Retinal pigment epithelial cell (primary cell): ENCODE measurements around the gene MOSMO.

ENCODE experiments used
- DNase-seq: peaks from one replicate; pipeline ENCODE4 v3.0.0-alpha.2; 2010; ENCODE audit warnings: low read depth
- H3K4me3 ChIP-seq: 2 replicates; pipeline ENCODE4 v1.5.1; 2011; ENCODE audit warnings: mild to moderate bottlenecking, low read length, control low read depth, moderate library complexity
- TF ChIP-seq, protein P1 (sequence below): conservative IDR thresholded peaks from 2 replicates; pipeline ENCODE4 v1.5.1; 2011; ENCODE audit warnings: low read depth, low read length, control low read depth, inconsistent platforms

Gene MOSMO

DNA sequence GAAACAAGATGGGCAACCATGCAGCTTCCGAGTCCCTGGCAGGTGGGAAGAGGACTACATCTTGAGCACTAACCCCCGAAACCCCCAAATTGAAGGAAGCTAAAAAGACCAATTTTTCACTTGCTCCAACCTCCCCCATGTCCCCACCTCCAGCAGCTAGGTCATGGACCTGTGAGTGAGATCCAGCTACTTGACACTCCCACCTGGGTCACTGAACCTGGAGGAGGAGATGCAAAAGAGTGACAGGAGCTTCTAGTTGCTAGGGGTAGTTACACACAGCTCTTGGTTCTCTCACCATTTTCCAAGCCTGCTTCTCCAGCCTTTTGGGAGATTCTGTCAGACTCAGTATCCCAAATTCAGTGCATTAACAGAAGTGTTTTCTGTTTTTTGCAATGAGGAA is 18.2 kb upstream of the MOSMO start:
- DNase-seq: no peak
- H3K4me3 ChIP-seq: no peak overlapping the region
- TF ChIP-seq, protein P1, sequence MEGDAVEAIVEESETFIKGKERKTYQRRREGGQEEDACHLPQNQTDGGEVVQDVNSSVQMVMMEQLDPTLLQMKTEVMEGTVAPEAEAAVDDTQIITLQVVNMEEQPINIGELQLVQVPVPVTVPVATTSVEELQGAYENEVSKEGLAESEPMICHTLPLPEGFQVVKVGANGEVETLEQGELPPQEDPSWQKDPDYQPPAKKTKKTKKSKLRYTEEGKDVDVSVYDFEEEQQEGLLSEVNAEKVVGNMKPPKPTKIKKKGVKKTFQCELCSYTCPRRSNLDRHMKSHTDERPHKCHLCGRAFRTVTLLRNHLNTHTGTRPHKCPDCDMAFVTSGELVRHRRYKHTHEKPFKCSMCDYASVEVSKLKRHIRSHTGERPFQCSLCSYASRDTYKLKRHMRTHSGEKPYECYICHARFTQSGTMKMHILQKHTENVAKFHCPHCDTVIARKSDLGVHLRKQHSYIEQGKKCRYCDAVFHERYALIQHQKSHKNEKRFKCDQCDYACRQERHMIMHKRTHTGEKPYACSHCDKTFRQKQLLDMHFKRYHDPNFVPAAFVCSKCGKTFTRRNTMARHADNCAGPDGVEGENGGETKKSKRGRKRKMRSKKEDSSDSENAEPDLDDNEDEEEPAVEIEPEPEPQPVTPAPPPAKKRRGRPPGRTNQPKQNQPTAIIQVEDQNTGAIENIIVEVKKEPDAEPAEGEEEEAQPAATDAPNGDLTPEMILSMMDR: no peak

DNA sequence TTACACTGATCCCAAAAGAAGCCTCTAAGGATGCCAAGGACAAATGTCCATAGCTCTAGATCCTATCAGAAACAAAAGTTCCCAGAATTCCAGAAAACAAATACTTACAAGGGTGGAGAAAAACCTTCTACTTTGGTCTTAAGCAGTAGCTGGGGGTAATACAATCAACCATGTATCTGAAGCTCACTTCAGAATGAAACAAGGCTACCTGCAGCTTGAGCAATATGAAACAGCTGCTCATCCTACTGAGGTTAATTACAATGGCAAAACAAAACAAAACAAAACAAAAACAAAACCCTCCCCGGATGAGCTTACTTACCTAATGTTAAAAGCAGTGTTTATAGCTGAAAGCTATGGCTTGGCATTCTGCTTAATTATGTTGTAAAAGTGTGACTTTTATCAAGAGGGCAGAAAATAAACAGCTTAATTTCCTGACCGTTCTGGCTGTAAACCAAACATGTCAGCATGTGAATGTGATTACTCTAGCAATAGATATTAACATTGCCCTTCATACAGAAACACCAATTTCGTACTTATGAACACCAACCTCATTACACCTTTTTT is 17.4 kb upstream of the MOSMO start:
- H3K4me3 ChIP-seq: no peak overlapping the region
- TF ChIP-seq, protein P1: no peak
- DNase-seq: no peak

DNA sequence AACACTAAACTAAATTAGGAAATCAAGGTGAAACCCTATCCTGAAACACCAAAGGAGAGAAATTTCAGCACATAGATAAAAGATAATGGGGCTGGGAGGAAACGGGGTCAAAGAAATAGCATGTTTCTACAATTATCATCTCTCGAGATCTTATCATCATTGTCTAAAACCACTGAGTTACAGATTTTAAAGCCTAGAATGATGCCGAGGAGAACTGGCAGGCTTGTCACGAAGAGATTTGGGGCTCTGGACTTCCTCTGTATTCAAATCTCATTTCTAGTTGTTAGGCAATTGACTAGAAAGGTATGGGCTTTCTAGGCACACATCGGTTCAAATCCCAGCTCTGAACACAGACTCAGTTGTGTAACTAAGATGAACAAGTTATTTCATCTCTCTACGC is 16.3 kb upstream of the MOSMO start:
- TF ChIP-seq, protein P1: no peak
- H3K4me3 ChIP-seq: no peak overlapping the region
- DNase-seq: no peak

DNA sequence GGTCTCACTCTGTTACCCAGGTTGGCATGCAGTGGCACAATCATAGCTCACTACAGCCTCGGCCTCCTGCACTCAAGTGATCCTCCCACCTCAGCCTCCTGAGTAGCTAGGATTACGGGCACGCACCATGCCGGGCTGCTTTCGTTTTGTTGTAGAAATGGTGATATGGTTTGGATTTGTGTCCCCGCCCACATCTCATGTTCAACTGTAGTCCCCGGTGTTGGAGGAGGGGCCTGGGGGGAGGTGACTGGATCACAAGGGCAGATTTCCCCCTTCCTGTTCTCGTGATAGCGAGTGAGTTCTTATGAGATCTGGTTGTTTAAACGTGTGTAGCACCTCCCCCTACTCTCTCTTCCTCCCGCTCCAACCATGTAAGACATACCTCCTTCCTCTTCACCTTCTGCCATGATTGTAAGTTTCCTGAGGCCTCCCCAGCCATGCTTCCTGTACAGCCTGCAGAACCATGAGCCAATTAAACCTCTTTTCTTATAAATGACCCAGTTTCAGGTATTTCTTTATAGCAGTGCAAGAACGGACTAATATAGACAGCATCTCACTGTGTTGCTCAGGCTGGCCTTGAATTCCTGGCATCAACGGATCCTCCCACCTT is 12.9 kb upstream of the MOSMO start:
- TF ChIP-seq, protein P1: no peak
- H3K4me3 ChIP-seq: no peak overlapping the region
- DNase-seq: no peak

DNA sequence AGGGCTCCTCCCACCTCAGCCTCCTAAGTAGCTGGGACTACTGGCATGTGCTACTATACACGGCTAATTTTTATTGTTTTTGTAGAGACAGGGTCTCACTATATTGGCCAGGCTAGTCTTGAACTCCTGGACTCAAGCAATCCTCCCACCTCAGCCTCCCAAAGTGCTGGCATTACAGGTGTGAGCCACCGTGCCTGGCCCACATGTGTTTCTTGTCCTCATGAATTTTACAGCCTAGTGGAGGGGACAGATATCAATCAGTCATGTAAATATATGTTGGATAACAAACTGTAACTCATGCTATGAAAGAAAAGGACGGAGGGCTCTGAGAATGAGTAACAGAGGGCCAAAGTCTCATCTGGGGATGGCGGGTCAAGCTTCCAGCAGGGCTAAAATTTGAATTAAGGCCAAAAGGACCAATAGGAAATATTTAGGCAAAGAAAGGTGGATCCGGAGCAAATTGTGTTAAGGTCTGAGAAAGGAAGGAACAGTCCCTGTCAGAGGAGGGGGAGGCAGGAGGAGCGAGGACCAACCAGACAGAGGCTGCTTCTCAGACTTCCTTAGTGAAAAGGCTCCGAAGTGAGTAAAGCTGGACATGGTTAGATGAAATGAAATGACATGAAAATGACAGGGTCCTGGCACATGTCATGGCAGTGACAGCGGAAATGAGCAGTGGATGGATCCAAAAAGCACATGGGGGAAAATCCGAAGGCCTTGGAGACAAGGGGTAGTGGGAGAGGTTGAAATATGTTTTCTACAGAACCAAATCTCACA is 10.8 kb upstream of the MOSMO start:
- TF ChIP-seq, protein P1: no peak
- no peak overlapping the region for H3K4me3 ChIP-seq
- DNase-seq: no peak

DNA sequence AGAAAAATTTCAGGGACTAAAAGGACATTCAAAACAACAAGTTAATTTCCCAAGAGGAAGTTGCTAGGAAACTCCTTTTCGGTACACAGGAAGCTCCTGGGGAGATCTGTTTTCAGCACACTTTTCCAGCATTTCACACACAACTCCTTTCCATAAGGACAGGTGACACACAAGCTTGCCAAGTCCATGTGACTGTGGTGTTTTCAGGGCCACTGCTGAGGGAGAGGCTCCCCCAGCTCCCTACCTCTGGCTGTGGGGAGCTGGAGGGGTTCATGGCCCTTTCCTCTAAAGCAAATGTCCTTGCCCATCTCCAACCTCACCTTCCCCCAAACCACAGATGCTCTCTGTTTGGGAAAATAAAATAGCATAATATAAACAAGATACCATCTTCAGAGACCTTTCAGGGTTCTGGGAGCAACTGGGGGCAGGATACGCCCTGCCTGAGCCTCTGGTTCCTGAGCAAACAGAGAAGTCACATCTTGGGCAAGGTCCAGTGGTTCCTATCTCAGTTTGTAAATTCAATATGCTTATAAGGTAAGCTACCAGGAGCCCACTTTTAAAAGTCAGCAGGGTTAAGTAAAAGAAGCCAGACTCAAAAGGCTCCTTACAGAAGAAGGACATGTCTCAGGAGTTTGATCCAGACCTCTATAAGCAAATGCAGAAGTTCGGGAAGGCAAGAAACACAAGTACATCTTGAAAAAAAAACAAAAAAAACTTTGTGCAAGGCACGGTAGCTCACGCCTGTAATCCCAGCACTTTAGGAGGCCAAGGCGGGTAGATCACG is 10.0 kb upstream of the MOSMO start:
- DNase-seq: no peak
- TF ChIP-seq, protein P1: no peak
- no peak overlapping the region for H3K4me3 ChIP-seq
